Forelimb muscle (tissue), 1 donor: Measurements from ENCODE around the gene FYB2. TPM values are rescaled to one million over a fixed set of nuclear protein-coding genes. Genes with fewer than 3 reads are reported as not detected.
"Not testable (repeated sequence)": the region's sequence is repeated elsewhere in the genome, so short reads cannot be mapped to it uniquely, and the experiment has no call there.

Experiments used
- DNase-seq: peaks from one replicate; pipeline ENCODE4 v3.0.0-alpha.2; 2013; ENCODE audit warnings: low read depth
- polyA plus RNA-seq: library from polyadenylated mRNA; unstranded; fragments of 120-200 nt; gene quantifications from one replicate; pipeline ENCODE4 v1.2.1, GENCODE V29; 2013; ENCODE audit not compliant: insufficient read length

FYB2 gene
- polyA plus RNA-seq, 1 donor = 0.11 TPM

DNA sequence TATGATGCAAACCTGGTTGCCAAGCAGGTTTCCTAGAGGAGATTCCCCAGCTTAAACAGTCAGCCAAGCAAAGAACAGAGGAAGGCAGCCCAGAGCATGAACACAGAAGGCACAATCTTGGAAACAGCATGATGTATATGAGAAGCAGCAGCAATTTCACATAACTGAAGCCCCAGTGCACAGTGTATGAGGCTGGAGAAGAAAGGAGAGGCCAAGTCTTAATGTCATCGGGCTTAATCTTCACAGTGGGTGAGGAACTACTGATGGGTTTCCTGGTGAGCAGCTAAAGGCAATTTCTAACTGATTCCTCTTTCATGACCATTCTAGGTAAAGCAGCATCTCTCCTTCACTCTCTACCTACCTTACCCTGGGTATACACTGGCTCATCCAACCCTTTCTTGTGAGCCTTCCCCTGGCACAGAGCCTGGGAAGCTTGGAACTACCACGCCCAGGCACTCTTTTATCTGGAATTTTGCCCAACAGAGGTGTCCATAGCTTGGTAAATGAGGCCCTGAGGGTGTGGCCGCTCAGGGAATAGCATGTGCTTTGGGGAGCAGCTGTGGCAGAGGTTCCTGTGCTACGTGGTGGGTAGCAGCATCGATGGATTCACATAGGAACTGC, 22.0 kb downstream of the FYB2 start:
- no peak for DNase-seq

DNA sequence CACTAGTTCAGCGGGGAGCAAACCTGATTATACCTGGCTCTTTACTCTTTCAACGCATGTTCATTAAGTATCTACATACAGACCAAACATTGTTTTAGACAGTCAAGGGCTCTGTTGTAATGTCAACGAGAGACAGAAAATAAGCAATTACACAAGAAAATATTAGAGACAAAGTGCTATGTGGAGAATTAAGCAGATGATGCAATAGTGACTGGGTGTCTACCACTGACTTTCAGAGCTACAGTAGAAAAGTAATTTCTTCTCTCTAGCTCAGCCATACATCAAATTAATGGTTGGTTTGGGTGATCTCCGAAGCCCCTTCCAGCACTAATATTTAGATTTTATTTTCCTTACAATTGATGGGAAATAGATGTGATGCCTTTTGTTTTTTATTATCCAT, 23.3 kb downstream of the FYB2 start:
- no peak for DNase-seq

DNA sequence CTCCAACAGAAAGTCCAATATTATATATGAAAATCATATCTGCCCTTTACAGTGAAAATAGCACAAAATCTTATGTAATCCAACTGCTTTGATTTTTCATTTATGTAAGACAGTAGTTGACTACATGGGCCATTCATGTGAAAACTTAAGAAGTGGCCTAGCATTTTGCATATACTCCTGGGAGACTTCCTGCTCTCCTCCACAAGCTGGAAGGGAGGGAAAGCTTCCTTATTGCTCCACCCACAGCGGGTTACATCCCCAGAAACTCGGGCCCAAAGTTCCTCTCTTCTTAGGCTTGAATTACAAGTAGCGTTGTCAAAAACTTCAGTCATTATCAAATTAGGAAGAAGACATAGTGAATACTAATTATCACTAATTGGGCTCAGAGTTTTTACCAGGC, 29.2 kb downstream of the FYB2 start:
- DNase-seq = no peak

DNA sequence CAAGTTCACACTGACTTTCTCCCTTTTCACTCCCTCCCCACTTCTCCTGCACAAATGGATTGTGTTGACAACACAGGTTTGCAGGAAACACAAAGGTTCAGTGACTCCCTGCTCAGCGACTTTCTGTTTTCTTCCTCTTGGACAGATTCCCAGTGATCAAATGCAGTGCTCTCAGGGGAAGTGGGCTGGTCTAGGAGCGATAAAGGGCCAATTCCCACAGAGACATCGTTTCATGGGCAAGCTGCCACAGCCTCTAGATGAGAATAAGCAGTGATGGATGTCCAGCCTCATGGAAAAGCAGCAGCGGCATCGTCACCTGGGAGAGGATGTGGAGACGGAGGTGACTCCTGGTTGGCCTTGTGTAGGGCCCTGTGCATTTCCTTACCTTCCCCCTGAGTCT, 30.6 kb downstream of the FYB2 start:
- no peak for DNase-seq

DNA sequence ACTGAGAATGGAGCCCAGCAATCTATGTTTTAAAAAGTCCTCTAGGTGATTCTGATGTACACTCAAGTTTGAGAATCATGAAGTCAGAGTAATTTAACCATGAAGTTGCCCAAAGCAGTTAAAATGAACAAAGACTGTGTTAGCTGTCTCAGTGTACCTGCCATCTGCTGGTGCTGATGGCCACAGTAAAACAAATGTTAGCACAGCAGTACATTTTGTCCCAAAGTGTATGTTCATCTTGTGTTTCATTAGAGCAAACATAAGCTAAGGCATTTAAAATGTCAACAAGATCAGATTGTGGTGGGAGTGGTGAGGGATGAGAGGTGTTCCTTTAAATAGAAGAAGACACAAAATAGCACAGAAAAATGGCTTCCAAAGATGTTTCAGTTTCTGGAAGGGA, 31.1 kb downstream of the FYB2 start:
- no peak for DNase-seq

DNA sequence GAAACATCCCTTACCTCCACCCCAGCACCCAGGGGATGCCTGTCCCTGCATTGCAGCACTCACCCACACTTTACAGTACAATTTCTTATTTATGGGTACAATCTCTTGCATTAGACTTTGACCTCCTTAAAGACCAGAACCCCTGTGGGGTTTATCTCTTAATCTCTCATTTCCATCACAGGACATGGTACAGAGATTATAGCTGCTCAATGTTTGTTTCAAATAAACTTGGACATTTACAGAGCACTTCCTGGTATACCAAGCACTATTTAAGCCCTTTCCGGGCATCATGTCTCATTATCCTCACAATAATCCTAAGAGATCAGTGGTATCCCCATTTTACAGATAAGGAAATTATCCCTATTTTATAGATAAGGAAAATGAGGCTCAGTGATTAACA, 31.9 kb downstream of the FYB2 start:
- no peak for DNase-seq

DNA sequence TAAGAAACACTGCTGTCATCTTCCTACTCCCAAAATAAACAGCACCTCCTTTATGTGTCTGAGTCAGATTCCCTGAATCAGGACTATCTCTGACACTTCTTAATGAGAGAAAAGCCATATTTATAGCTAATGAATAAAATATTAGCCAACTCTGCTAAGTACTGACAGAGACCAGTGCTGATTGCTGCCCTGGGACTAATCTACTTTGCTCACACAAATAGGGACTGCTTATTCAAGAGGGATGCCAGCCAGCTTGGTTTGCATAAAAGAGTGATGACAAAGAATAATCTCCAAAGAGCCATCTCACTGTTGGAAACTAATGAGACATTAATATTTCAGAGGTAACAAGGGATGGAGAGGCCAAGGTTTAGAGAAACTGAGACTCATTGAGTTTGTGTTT, 36.4 kb downstream of the FYB2 start:
- DNase-seq = no peak

DNA sequence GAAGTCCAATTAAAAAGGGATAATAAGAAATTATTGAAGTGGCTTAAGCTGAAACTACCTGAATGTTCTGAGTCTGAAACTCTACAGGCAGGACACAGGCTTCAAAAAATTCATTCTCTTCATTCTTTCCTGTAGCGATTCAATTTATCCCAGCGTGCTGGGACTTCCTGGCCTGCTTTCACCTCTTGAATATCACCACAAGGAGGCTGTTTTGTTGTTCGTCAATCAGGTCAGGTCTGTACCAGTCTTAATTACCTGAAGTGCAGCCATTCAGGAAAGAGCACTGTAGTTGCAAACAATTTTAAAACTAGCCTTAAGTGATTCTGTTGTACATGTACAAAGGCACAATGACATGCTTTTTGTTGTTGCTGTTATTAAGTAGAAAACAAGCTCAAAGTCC, 38.4 kb downstream of the FYB2 start:
- no peak for DNase-seq

DNA sequence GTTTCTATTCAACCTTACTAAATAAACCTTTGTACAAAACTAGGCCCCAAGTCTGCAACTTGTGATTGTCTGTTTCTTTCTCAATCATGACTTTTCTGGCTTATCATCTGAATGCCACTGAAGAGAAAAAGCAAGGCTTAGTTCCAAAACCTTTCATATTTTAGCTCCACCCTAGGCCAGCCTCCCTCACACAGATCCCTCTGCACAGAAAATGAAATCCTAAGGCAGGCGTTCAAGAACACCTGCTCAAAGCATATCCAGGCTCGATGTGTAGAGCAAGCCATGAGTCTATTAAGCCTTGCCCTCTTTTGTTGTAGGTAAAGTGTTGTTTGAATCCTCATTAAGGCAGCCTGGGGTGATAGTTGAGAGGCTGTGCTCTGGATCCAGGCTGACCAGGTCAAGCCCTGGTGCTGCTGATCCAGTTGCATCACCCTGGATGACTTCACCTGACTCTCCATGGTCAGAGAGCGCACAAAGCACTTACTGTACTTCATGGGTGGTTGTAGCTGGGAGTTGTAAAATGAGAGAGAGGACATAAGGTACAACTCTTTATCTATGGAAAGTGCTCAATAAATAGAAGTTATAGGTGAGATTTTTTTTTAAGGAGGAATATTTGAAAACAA, 39.0 kb downstream of the FYB2 start:
- DNase-seq = no peak

DNA sequence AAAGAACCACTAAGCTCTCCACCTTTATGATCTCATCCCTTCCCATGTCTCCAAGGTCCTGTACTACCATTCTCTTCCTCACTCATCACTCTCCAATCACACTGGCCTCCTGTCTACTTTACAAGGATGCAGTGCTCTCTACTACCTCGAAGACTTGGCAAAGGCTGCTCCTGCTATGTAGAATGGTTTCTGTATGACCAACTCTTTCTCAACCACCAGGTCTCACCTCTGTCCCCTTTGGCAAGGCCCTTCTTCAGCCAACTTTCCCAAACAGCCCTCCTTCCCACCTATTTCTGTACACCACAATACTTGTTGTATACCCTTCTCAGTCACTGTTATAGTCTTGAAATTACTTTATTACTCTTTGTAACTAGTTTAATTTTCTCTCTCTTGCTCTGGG, 41.2 kb downstream of the FYB2 start:
- no peak for DNase-seq

DNA sequence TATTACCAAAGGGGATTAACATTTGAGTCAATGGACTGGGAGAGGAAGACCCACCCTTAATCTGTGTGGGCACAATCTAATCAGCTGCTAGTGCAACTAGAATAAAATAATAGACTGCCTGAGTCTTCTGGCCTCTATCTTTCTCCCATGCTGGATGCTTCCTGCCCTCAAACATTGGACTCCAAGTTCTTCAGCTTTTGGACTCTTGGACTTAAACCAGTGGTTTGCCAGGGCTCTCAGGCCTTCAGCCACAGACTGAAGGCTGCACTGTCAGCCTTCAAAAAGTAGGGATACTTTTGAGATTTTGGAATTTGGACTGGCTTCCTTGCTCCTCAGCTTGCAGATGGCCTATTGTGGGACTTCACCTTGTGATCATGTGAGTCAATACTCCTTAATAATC, 44.5 kb downstream of the FYB2 start:
- DNase-seq = not testable (repeated sequence)

DNA sequence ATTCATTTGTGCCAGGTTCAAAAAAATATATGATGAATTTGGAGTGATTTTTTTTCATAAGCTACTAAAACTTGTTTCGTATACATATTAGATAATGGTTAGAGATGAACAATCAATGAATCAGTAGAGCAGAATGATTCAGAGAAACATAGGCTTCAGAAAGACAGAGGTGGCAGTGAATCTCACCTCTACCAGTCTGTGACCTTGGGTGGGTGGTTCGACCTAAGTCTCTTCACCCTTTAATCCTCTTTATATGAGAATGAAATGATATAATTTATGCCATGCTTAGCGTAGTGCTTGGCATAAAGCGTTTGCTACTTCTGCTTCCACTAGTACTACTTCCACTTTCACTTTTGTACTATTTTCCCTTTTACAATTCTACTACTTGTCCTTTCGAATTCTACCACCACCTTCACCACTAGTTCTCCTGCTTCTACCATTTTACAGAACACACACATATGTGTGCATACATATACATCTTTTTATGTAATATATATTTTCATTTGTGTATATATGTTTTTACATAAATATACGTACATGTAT, 45.1 kb downstream of the FYB2 start:
- DNase-seq = no peak

DNA sequence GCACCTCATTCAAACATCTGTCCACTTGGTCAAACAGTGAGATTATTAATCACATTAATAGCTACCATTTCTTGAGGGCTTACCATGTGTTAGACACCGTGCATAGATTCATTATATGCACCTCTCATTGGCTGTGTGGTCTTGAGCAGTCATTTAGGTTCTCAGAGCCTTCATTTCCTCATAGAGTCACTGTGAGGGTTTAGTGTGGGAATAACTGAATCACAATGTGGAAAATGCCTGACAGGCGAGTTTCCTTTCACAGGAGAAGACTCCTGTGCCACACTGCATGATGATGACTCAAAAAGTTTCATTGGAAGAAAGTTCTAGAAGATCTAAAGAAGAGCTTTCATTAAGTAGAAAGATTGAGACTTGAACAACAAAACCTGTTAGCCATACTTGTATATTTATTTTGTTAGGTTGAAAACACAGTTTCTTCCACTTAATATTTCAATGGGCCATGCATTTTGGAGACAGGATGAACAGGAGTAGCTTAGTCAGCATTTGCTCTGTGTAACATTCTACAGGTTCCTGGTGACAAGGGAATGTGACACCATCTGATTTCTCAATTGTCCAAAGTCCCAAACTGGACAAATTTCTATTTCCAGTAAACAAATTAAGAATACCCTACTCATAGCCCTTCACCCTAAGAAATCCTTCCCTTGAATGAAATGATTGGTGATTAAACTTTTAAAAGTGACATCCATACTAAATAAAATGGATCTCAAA, 45.7 kb downstream of the FYB2 start:
- DNase-seq = no peak

DNA sequence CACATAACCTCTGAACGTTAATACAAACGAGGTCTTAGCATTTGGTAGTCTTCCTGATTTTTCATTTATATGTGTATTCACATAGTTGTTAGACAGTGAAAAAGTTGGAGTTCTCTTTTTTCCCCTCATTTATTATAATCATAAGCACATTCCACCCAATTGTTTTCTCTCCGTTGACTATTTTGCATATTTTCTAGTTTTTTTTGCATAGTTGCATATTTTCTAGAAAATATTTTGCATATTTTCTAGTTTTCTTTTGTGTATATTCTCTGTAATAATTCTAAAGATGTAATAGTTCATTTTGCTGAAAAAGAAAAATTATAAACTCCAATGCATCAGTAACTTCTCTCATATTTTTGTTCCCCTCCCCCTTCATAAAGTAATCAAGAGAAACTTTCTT, 47.5 kb downstream of the FYB2 start:
- DNase-seq = no peak

DNA sequence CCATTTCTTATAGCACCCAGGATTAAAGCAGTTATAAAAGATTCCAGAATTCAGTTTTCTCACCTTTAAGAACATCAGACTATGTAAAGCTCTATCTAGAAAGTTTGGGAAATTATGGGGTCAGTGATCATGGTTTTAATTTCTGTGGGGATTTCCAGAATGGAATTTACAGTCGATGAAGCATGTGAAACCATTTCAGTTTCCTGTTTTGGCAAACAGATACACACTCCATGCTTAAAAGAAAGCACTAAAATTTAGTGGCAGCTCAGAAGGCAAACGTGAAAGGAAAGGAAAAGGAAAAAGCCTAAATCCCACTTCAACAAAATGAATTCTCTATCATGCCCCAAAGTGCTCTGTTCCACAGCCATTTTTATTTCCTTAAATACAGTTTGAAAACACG, 60.4 kb downstream of the FYB2 start:
- no peak for DNase-seq

DNA sequence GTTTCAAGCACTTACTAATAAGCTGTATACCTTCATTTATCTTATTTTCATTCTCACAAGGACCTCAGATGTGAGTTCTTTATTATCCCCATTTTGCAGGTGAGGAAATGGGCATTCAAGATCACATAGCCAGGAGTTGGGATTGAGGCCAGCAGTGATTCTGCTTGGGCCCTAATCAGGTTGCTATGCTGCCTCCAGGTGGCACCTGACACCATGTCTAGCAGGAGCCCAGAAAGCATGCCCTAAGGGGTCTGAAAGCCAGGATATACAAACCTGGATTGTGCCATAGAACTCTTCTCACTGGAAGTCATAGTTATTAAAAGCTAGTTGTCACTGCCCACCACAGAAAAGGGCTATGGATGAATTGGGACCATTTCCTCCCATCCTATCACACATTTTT, 61.1 kb downstream of the FYB2 start:
- DNase-seq = no peak

DNA sequence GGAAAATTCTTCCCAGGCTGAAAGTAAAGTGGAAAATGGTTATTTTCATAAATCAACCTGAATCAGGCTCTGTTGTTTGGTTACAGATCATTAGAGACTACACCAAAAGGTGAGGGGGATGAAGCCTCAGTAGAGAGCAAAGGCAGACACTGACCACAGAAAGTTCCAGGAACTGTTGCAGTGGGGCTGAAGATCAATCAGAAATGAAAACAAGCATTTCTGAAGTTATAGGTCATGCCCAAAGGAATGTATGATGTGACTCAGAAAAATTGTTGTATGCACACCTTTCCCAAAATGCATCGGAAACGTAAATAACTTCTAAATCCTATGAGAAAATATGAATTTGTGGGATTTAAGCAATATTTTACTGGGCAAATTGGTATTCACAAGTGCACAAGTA, 63.3 kb downstream of the FYB2 start:
- DNase-seq = no peak

DNA sequence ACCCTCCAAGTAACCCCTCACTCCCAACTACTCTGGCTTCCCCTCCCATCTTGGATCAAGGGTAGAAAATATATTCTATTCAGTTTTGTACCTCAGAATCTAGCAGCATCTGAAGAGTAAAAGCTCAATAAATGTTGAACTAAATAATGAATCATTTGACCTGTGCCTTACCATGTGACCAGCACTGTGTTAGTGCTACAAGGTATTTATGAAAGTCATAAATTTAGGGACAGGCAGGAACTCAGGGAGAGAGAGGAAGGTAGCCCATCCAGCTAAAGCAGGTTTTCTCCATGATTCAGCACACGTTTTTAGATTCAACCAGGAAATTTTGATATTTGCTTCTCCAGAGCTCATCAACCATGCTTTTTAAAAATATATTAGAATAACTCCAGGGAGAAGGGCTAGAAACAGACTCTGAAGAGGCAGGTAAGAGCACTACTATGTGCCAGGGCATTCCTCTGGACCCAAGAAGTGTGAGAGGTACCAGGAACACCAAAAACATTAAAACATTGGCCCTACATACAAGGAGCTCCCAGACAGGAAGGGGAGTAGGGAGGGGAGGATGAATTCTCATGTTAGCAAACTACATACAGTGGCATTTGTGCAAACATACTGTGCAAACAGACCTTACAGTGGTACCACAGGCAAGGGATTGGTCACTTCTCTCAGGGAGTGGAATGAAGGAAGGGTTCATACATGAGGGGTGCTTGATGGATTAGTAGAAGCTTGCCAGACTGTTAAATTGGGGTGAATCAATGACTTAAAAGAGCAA, 64.3 kb downstream of the FYB2 start:
- DNase-seq = no peak

DNA sequence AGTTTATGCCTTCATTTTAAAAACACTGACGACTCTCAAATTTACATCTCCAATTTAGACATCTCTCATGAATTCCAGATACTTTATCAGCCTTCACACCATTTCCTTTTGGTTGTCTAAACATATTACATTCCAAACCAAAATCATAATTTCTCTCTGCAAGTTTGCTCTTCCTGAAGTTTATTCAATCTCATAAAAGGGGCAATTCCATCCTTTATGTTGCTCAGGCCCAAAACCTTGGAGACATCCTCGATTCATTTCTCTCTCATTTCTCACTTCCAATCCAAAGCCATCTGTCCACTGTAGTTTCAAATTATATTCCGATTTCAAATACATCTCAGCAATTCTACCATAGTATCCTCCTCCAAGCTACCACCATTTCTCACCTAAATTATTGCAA, 74.0 kb downstream of the FYB2 start:
- no peak for DNase-seq

DNA sequence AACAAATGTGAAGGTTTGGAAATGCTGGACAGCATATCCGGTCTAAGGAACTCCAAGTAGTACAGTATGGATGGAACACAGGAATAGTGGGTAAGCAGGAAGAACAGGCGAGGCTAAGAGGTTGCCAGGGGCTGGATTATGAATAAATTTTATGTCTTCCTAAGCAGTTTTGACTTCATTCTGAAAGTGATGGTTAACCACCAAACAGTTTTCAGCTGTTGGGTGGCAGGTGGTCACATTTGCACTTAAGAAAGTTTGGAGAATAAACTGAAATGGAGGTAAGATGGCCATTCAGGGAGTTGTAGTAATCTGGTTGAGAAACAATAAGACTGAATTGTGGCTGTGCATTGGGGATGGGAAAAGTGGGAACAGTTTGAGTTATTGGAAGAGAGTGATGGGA, 90.2 kb downstream of the FYB2 start:
- no peak for DNase-seq

DNA sequence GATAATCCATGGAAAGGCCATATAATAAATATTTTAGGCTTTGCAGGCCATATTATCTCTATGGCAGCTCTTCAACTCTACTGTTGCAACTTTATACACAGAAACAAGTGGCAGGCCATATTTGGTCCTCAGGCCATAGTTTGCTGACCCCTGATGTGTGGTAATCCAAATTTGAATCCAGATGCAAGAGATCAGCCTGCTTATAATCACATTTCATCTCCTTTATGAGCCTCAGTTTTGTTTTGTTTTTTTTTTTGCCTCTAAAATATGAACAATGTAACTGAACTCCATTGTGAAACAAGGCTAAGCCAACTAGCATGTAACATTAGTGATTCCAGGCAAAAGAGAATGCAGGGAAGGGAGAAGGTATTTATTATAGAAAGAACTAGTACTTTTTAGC, 92.5 kb downstream of the FYB2 start:
- no peak for DNase-seq

DNA sequence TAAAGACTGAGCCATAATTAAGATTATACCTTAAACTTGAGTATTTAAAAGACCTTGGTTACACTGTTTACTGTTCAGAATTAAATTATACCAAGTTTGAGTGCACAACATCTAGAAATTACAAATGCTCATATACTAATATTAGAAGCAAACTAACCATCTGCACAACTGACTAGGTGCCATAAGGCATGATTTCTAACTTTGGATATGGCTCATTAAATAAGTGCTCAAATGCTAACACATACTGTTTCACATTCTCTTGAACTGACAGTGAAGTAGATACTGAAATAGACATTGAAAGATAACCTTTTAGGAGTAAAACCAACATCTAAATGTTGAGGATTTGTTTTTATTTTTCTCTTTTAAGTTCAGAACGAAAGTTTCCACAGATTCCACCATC, 100.0 kb downstream of the FYB2 start:
- DNase-seq = no peak
